Immature natural killer cell (primary cell): Measurements from ENCODE around the gene TDRD10. TPM values are rescaled to one million over a fixed set of nuclear protein-coding genes. Genes with fewer than 3 reads are reported as not detected.

Source experiments
- DNase-seq, 3 donors: peaks; one replicate each; pipeline ENCODE4 v3.0.0; 2022; ENCODE audit warnings: mixed read lengths in 1 of 3
- H3K27ac Mint-ChIP-seq, 6 donors: one replicate each; pipeline ENCODE4 v1.8.0; 2020; ENCODE audit warnings: mixed read lengths in 6 of 6, mild to moderate bottlenecking in 5 of 6, inconsistent platforms in 4 of 6, moderate library complexity in 3 of 6
- H3K27me3 Mint-ChIP-seq, 3 donors: one replicate each; pipeline ENCODE4 v1.8.0; 2020 to 2021; ENCODE audit warnings: low read depth in 3 of 3, mild to moderate bottlenecking in 3 of 3, mixed read lengths in 3 of 3, moderate library complexity in 3 of 3, inconsistent platforms in 1 of 3
- H3K36me3 Mint-ChIP-seq, 3 donors: one replicate each; pipeline ENCODE4 v1.8.0; 2020; ENCODE audit warnings: mixed read lengths in 3 of 3, inconsistent platforms in 2 of 3, mild to moderate bottlenecking in 2 of 3
- H3K4me1 Mint-ChIP-seq, 2 donors: one replicate each; pipeline ENCODE4 v1.8.0; 2020; ENCODE audit warnings: inconsistent platforms in 2 of 2, mild to moderate bottlenecking in 2 of 2, mixed read lengths in 2 of 2, moderate library complexity in 1 of 2
- H3K4me3 Mint-ChIP-seq, 5 donors: one replicate each; pipeline ENCODE4 v1.8.0; 2020; ENCODE audit warnings: mild to moderate bottlenecking in 5 of 5, mixed read lengths in 5 of 5, inconsistent platforms in 3 of 5, moderate library complexity in 3 of 5
- H3K9me3 Mint-ChIP-seq, 6 donors: one replicate each; pipeline ENCODE4 v1.8.0; 2020; ENCODE audit warnings: mild to moderate bottlenecking in 6 of 6, mixed read lengths in 6 of 6, inconsistent platforms in 4 of 6, moderate library complexity in 3 of 6
- polyA plus RNA-seq, 3 donors: library from polyadenylated mRNA; unstranded; fragments of 300-500 nt; fragmentation: Illumina TruSeq; gene quantifications; one replicate each; pipeline ENCODE4 v1.2.3, GENCODE V29; 2021

Gene TDRD10
- polyA plus RNA-seq, 3 donors from 2014 or later = not detected

- H3K36me3 Mint-ChIP-seq = peaks cover 6 to 23% (median 8%) of the 10 kb centered on the region in 3 donors
- peaks cover 36 to 55% of the 10 kb centered on the region in 2 donors for H3K4me1 Mint-ChIP-seq
- H3K27ac Mint-ChIP-seq = peak within 1 kb of the TSS; percentile 91 to 97 (median 96)
- H3K4me3 Mint-ChIP-seq = peak within 1 kb of the TSS; percentile 92 to 97 (median 95)
- DNase-seq = peak in 1 of 3 donors; percentile 49
- H3K27me3 Mint-ChIP-seq = peaks cover 6 to 8% (median 7%) of the 10 kb centered on the region in 3 donors
- no peaks in the 10 kb centered on the region for H3K9me3 Mint-ChIP-seq
Measured at GRCh38 chr1:154557939-154558719, 56.1 kb downstream of the TDRD10 start, which contains the start of gene UBE2Q1. Gene UBE2Q1, minus strand, starts transcription at chr1:154558662. Its CDS starts 109 bp downstream, at chr1:154558553.

GRCh38 chr1:154558720-154559465, 56.9 kb downstream of the TDRD10 start:
- Mint-ChIP-seq H3K9me3 (no peaks in the 10 kb centered on the region), H3K4me3 (peak overlapping the region; percentile 92 to 97 (median 93)), H3K4me1 (peaks cover 36 to 48% of the 10 kb centered on the region in 2 donors), H3K27me3 (peaks cover 6 to 8% (median 7%) of the 10 kb centered on the region in 3 donors), H3K36me3 (peaks cover 2 to 15% (median 6%) of the 10 kb centered on the region in 3 donors), H3K27ac (peak overlapping the region; percentile 91 to 97 (median 94))
- peak; percentile 100 for DNase-seq

DNA sequence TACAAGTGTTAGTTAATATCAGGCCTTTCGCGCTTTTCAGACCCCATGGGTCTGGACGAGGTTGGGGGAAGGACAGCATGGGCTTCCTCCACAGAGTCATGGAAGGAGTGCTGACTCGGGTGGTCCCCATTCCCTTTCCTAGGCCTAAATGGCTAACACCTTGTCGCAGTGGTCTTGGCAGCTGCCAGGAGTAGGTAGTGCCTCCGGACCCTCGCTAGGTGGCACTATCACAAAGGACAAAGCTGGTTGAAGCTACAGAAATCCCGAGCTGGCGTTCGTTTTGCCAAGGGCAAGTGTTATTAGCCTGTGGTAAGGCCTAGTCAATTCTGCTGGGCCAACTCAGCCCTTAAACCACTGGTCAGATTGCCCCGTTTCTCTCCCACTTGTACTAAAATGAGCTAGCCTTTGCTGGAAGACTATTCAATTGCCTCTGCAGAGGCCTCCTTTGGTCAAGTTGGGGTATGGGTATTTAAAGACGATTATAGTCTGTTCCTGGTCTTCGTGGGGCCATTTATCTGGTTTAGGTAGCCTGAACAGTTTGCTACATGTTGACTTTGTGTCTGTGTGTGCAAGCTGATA, 57.5 kb downstream of the TDRD10 start:
- Mint-ChIP-seq H3K4me3 (peak overlapping the region; percentile 92 to 97 (median 93)), H3K4me1 (peaks cover 36 to 45% of the 10 kb centered on the region in 2 donors), H3K36me3 (peaks cover 0 to 11% (median 6%) of the 10 kb centered on the region in 3 donors), H3K9me3 (no peaks in the 10 kb centered on the region), H3K27ac (peak overlapping the region; percentile 91 to 97 (median 94)), H3K27me3 (peaks cover 6 to 8% (median 7%) of the 10 kb centered on the region in 3 donors)
- DNase-seq = peak; percentile 77 to 80 (median 78)

- Mint-ChIP-seq H3K9me3 (no peaks in the 10 kb centered on the region), H3K36me3 (peaks cover 0 to 4% (median 0%) of the 10 kb centered on the region in 3 donors), H3K27me3 (peaks cover 6 to 13% (median 8%) of the 10 kb centered on the region in 3 donors), H3K4me1 (peaks cover 4 to 6% of the 10 kb centered on the region in 2 donors), H3K27ac (no peak overlapping the region), H3K4me3 (no peak overlapping the region)
- DNase-seq = no peak
Measured at GRCh38 chr1:154565876-154566275, 63.9 kb downstream of the TDRD10 start.

DNA sequence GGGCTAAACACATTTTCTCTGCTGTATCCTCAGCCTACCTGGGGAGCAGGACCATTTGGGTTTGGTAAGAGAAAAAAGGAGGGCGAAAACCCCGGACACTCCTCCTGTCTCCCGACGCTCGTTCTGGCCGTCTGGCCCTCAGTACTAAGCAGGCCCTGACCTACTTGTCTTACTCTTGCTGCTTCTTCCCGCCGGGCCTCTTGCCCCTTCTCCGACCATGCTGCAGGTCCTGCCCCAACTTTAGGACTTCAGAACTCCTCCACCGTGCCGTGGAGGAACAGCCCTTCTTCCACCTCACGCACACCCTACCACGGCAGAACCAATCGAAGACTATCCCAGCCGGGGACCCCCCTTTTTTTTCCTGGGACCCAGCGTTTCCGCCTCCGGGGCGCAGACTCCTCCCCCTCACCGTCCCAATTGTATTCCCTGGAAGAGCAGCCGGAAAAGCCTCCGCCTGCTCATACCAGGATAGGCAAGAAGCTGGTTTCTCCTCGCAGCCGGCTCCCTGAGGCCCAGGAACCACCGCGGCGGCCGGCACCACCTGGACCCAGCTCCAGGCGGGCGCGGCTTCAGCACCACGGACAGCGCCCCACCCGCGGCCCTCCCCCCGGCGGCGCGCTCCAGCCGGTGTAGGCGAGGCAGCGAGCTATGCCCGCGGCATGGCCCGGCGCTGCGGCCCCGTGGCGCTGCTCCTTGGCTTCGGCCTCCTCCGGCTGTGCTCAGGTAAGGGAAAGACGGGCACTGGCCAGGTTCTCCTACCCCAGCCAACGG, 65.6 kb downstream of the TDRD10 start, which contains the start of gene CHRNB2:
CHRNB2 (plus strand) TSS at position 393 of the 771 bp plus-strand sequence; CDS start at position 660, 267 bp downstream.
- H3K36me3 Mint-ChIP-seq = peaks cover 0 to 4% (median 0%) of the 10 kb centered on the region in 3 donors
- H3K27me3 Mint-ChIP-seq = peaks cover 6 to 13% (median 8%) of the 10 kb centered on the region in 3 donors
- no peak within 1 kb of the TSS for H3K27ac Mint-ChIP-seq
- DNase-seq = peak; percentile 65 to 70 (median 68)
- H3K9me3 Mint-ChIP-seq = no peaks in the 10 kb centered on the region
- H3K4me1 Mint-ChIP-seq = peaks cover 4 to 6% of the 10 kb centered on the region in 2 donors
- H3K4me3 Mint-ChIP-seq = peak within 1 kb of the TSS in 1 of 5 donors; percentile 49

GRCh38 chr1:154568157-154568815, 66.3 kb downstream of the TDRD10 start:
- Mint-ChIP-seq H3K9me3 (no peaks in the 10 kb centered on the region), H3K27me3 (peaks cover 6 to 16% (median 8%) of the 10 kb centered on the region in 3 donors), H3K4me1 (peaks cover 4 to 6% of the 10 kb centered on the region in 2 donors), H3K4me3 (no peak overlapping the region), H3K27ac (no peak overlapping the region), H3K36me3 (peaks cover 0 to 4% (median 0%) of the 10 kb centered on the region in 3 donors)
- no peak for DNase-seq

DNA sequence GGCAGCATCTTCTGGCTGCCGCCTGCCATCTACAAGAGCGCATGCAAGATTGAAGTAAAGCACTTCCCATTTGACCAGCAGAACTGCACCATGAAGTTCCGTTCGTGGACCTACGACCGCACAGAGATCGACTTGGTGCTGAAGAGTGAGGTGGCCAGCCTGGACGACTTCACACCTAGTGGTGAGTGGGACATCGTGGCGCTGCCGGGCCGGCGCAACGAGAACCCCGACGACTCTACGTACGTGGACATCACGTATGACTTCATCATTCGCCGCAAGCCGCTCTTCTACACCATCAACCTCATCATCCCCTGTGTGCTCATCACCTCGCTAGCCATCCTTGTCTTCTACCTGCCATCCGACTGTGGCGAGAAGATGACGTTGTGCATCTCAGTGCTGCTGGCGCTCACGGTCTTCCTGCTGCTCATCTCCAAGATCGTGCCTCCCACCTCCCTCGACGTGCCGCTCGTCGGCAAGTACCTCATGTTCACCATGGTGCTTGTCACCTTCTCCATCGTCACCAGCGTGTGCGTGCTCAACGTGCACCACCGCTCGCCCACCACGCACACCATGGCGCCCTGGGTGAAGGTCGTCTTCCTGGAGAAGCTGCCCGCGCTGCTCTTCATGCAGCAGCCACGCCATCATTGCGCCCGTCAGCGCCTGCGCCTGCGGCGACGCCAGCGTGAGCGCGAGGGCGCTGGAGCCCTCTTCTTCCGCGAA, 69.4 kb downstream of the TDRD10 start:
- no peaks in the 10 kb centered on the region for H3K36me3 Mint-ChIP-seq
- no peak overlapping the region for H3K4me3 Mint-ChIP-seq
- no peak overlapping the region for H3K27ac Mint-ChIP-seq
- peaks cover 8 to 12% (median 9%) of the 10 kb centered on the region in 3 donors for H3K27me3 Mint-ChIP-seq
- H3K9me3 Mint-ChIP-seq = no peaks in the 10 kb centered on the region
- no peak for DNase-seq
- peaks cover 4 to 6% of the 10 kb centered on the region in 2 donors for H3K4me1 Mint-ChIP-seq

DNA sequence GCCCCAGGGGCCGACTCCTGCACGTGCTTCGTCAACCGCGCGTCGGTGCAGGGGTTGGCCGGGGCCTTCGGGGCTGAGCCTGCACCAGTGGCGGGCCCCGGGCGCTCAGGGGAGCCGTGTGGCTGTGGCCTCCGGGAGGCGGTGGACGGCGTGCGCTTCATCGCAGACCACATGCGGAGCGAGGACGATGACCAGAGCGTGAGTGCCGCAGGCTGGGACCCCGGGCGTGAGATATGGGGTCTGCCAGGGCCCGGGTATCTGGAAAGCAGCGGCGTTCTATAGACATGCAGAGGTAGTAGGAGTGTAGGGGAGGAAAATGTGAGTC, 69.9 kb downstream of the TDRD10 start:
- peaks cover 2 to 6% of the 10 kb centered on the region in 2 donors for H3K4me1 Mint-ChIP-seq
- H3K36me3 Mint-ChIP-seq = no peaks in the 10 kb centered on the region
- H3K4me3 Mint-ChIP-seq = no peak overlapping the region
- DNase-seq = no peak
- H3K27ac Mint-ChIP-seq = no peak overlapping the region
- H3K9me3 Mint-ChIP-seq = no peaks in the 10 kb centered on the region
- peaks cover 4 to 11% (median 6%) of the 10 kb centered on the region in 3 donors for H3K27me3 Mint-ChIP-seq

DNA sequence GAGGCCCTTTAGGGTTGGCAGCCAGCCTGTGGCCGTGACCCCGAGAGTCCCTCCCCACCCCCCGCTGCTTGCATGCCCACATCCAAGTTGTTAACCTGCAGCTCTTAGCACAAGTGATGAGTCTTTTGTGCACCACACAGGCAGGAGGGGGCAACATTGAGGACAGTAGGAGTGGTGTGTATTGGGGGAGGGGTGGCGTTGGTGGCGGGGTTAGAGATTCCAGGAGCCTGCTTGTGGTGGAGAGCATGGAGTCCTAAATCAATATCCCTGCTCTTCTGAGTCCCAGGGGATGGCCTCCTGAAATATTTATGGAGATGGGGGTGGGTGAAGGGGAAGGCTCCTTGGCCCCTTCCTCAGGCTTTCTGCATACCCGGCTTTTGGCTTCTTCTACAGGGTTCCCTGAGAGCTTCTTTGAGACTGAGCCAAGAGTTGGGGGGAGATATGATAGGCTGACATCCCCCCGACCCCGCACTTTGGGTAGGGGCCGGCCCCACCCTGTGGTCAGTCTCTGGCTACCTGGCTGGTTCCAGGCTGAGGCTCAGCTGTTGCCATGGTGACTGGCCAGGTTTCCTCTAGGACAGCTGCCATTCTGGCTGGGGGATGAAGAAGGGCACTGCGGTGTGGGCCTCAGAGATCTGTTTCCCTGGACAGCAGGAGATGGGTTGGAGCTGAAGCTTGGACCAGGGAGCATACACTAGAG, 70.6 kb downstream of the TDRD10 start:
- DNase-seq = no peak
- peaks cover 3 to 7% (median 4%) of the 10 kb centered on the region in 3 donors for H3K27me3 Mint-ChIP-seq
- H3K4me3 Mint-ChIP-seq = no peak overlapping the region
- H3K36me3 Mint-ChIP-seq = no peaks in the 10 kb centered on the region
- no peaks in the 10 kb centered on the region for H3K9me3 Mint-ChIP-seq
- H3K27ac Mint-ChIP-seq = no peak overlapping the region
- peaks cover 0 to 1% of the 10 kb centered on the region in 2 donors for H3K4me1 Mint-ChIP-seq

DNA sequence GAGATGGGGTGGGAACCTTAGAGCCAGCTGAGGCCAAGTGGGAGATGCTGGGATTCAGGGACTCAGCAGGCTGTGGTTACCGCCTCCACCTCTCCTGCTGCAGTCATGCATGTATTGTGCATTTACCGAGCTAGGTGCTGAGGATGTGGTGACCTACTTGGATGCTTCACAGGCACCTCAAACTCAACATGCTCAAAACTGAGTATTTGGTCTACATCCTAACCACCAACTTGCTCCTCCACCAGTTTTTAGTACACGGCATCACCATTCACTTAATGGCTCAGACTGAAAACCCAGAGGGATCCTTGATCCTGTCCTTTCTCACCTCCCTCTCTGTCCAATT, 71.1 kb downstream of the TDRD10 start:
- Mint-ChIP-seq H3K4me3 (no peak overlapping the region), H3K27ac (no peak overlapping the region), H3K27me3 (peaks cover 3 to 4% (median 3%) of the 10 kb centered on the region in 3 donors), H3K9me3 (no peaks in the 10 kb centered on the region), H3K36me3 (no peaks in the 10 kb centered on the region), H3K4me1 (no peaks in the 10 kb centered on the region)
- no peak for DNase-seq

- Mint-ChIP-seq H3K4me3 (no peak overlapping the region), H3K27ac (no peak overlapping the region), H3K36me3 (peaks cover 0 to 8% (median 0%) of the 10 kb centered on the region in 3 donors), H3K9me3 (peaks cover 0 to 1% (median 0%) of the 10 kb centered on the region in 6 donors), H3K27me3 (peaks cover 3 to 5% (median 4%) of the 10 kb centered on the region in 3 donors), H3K4me1 (no peaks in the 10 kb centered on the region)
- no peak for DNase-seq
Measured at GRCh38 chr1:154574716-154575115, 72.7 kb downstream of the TDRD10 start.
